Bronchial epithelial cell (primary cell): Measurements from ENCODE around the gene NOP14. TPM values are rescaled to one million over a fixed set of nuclear protein-coding genes. Genes with fewer than 3 reads are reported as not detected.

ENCODE experiments used
- DNase-seq: peaks from one replicate; pipeline ENCODE4 v3.0.0-alpha.2; 2010; ENCODE audit warnings: low read depth
- FAIRE-seq: peaks from 2 replicates; lab custom pipeline; 2011; peaks lifted over from hg19 to GRCh38; lab: Jason Lieb, UNC
- H3K27me3 ChIP-seq: 2 replicates; pipeline ENCODE4 v1.5.1; 2011; ENCODE audit warnings: low read length; ENCODE audit not compliant: control insufficient read depth, insufficient read depth
- H3K36me3 ChIP-seq: 2 replicates; pipeline ENCODE4 v1.5.1; 2011; ENCODE audit warnings: low read length; ENCODE audit not compliant: control insufficient read depth, insufficient read depth
- H3K4me3 ChIP-seq: 2 replicates; pipeline ENCODE4 v1.5.1; 2011; ENCODE audit warnings: mild to moderate bottlenecking, low read depth, low read length, control low read depth
- CTCF ChIP-seq: IDR thresholded peaks from 2 replicates; pipeline ENCODE4 v1.5.1; 2011; ENCODE audit warnings: mild to moderate bottlenecking, moderate library complexity, low read length, control low read depth, inconsistent platforms; ENCODE audit not compliant: insufficient read depth, severe bottlenecking
- total RNA-seq: library from RNA; depleted of rRNA; stranded (reverse); fragments of >200 nt; gene quantifications from 2 replicates; pipeline ENCODE4 v1.2.1, GENCODE V29; 2014

NOP14 gene
- total RNA-seq, 1 donor from 2014 or later, result 31.1 TPM

GRCh38 chr4:2965262-2965661, 2.1 kb upstream of the NOP14 start:
- no peak for TF ChIP-seq CTCF
- Histone ChIP-seq H3K36me3 (no peaks in the 10 kb centered on the region), H3K4me3 (no peak overlapping the region), H3K27me3 (no peaks in the 10 kb centered on the region)
- DNase-seq (no peak), FAIRE-seq (no peak)

- no peak for TF ChIP-seq CTCF
- Histone ChIP-seq H3K4me3 (no peak overlapping the region), H3K36me3 (no peaks in the 10 kb centered on the region), H3K27me3 (no peaks in the 10 kb centered on the region)
- FAIRE-seq (no peak), DNase-seq (no peak)
Measured at GRCh38 chr4:2964706-2965258, 1.6 kb upstream of the NOP14 start.

- DNase-seq (no peak), FAIRE-seq (no peak)
- no peaks in the 10 kb centered on the region for H3K36me3 ChIP-seq
- no peaks in the 10 kb centered on the region for H3K27me3 ChIP-seq
- TF ChIP-seq CTCF, result no peak
- peak overlapping the region; percentile 96 for H3K4me3 ChIP-seq
Measured at GRCh38 chr4:2963966-2964471, 813 bp upstream of the NOP14 start.

GRCh38 chr4:2962614-2963174, 512 bp downstream of the NOP14 start:
- no peak for TF ChIP-seq CTCF
- Histone ChIP-seq H3K27me3 (no peaks in the 10 kb centered on the region), H3K4me3 (peak overlapping the region; percentile 96), H3K36me3 (peaks cover 5% of the 10 kb centered on the region)
- FAIRE-seq (no peak), DNase-seq (no peak)

- no peaks in the 10 kb centered on the region for H3K27me3 ChIP-seq
- no peak for TF ChIP-seq CTCF
- peaks cover 9% of the 10 kb centered on the region for H3K36me3 ChIP-seq
- FAIRE-seq (no peak), DNase-seq (no peak)
- H3K4me3 ChIP-seq, result peak overlapping the region; percentile 96
Measured at GRCh38 chr4:2961811-2962441, 1.3 kb downstream of the NOP14 start.
